ENCODE data around the gene UBXN7.
"Not testable (repeated sequence)": the region's sequence is repeated elsewhere in the genome, so short reads cannot be mapped to it uniquely, and the experiment has no call there.

Gene UBXN7

DNA sequence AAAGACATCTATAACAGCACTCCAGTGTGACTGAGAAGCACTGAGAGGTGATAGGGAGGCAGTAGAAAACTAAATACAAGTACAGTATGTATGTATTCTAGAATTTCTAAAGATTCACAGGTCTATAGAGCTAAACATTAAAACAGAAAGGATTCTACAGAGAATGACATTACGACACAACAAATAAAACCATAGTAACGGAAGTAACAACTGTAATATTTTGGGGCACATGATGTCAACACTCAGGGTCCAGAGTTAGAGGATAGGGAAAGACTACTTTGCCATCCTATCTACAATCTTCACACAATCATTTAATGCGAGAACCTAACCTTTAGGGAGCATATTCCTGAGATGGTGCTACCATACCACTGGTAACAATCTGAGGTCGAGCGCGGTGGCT lies 13.6 kb downstream of the UBXN7 start:
- no peak for DNase-seq (ENCODE audit: low spot score)

DNA sequence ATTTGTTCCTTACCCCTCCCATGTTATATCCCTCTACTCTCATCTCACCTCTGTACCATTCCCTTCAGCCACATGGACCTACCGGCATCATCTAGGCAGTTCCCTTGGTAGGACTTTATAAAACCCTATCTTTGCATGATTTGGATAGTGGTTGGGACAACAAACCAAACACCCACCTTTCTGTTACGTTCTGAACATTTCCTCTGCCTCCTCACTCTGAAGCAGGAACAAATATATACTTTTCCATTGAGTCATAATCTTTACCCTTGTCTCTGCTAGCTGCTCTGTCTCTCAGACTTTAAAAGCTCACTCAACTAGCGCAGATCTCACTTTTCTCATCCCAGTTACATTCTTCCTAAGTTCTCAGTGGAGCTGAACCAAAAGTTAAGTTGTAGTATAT lies 17.8 kb downstream of the UBXN7 start:
- DNase-seq (ENCODE audit: low spot score), result no peak

- no peak for DNase-seq (ENCODE audit: low spot score)
Measured at GRCh38 chr3:196412704-196413103, 19.5 kb downstream of the UBXN7 start.

GRCh38 chr3:196409409-196409808 lies 22.8 kb downstream of the UBXN7 start:
- no peak for DNase-seq (ENCODE audit: low spot score)

DNA sequence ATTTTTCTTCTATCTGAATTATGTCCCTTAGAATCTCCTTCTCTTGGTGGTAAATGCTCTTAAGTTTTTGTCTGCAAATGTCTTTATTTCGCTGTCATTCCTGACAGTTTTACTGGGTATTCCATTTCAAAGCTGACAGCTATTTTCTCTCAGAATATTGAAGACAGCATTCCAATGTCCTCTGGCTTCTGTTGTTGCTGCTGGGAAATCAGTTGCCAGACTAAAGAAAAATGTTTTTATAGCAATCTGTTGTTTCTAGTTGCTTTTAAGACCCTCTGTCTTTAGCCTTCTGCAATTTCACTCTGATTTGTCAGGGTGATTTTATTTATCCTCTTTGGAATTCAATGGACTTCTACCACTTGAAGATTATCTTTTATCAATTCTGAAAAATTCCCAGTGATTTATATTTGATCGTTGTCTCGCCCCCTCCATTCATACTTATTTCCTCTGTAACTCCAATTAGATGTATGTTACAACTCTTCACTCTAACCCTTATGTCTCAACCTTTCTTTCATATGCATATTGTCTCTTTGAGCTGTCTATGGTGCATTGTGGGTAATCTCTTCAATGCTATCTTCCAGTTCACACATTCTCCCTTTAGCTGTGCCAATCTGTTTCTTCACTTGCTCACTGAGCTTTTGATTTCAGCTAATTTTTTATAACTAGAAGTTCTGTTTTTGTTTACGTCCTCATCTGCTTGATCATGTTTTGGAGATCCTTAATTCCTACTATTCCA lies 23.5 kb downstream of the UBXN7 start:
- no peak for DNase-seq (ENCODE audit: low spot score)

DNA sequence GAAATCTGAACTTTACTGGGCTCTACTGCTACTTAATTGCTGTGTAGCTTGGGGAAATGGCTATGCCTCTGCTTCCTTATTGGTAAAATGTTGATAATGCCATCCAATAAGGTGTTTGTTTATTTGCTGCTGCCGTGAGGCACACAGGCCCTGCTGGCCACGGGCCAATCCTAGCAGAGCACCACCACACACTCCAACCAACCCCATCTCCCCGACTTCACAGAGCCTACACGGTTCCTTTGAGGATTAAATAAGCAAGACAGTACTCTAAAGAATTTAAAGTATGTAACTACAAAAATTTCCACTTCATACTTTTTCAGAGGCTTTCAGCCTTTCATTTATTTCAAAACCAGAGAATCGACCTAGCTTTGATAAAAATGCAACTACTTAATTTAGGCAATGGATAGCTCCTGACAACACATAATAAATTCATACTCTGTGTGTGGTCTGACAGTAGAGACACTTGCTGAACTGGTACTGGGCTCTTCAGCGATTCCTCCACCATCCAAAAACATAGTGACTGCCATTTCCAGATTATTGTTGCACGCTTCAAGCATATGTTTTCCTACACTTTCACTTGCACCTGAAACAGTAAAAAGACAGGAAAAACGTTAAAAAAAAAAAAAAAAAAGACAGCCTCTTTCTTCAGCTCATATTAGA lies 25.3 kb downstream of the UBXN7 start:
- no peak for DNase-seq (ENCODE audit: low spot score)

DNA sequence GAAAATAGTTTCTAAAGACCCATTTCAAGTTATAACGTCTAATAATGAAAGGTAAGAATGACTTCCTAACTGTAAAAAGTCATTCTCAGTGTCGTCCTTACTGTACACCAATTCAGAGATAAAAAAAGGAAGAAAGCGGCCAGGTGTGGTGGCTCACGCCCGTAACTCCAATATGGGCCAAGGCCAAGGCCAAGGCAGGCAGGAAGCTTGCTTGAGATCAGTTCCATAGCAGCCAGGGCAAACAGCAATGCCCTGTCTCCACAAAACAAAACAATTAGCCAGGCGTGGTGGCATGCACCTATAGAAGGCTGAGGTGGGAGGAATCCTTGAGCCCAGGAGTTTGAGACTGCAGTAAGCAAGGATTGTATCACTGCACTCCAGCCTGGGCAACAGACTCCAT lies 31.9 kb downstream of the UBXN7 start:
- no peak for DNase-seq (ENCODE audit: low spot score)

- no peak for DNase-seq (ENCODE audit: low spot score)
Measured at GRCh38 chr3:196399485-196399945, 32.7 kb downstream of the UBXN7 start.

- DNase-seq (ENCODE audit: low spot score), result no peak
Measured at GRCh38 chr3:196398782-196399181, 33.4 kb downstream of the UBXN7 start.

- no peak for DNase-seq (ENCODE audit: low spot score)
Measured at GRCh38 chr3:196397941-196398340, 34.3 kb downstream of the UBXN7 start.

- DNase-seq (ENCODE audit: low spot score), result no peak
Measured at GRCh38 chr3:196390116-196390515, 42.1 kb downstream of the UBXN7 start.

DNA sequence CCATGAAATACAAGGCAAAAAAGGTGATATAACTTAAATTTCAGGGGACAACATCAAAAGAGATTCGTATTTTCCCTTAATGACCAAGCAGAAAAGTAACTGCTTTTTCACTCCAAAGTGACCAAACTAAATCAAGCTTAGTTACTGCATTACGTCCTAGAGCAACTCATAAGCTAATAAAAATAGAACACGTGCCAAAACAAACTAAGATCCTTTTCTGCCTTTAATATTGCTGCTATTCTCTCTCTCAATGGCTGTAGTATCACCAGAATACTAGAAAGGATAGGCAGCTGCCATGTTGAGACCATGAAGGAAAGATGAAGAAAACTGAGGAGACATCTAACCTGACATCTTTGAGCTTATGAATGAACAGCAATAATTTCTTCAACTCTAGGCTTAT lies 43.3 kb downstream of the UBXN7 start:
- DNase-seq (ENCODE audit: low spot score), result no peak

- DNase-seq (ENCODE audit: low spot score), result not testable (repeated sequence)
Measured at GRCh38 chr3:196387941-196388340, 44.3 kb downstream of the UBXN7 start.

DNA sequence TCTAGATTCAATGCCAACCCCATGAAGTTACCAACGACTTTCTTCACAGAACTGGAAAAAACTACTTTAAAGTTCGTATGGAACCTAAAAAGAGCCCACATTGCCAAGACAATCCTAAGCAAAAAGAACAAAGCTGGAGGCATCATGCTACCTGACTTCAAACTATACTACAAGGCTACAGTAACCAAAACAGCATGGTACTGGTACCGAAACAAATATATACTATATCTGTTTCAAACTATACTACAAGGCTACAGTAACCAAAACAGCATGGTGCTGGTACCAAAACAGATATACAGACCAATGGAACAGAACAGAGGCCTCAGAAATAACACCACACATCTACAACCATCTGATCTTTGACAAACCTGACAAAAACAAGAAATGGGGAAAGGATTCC lies 45.4 kb downstream of the UBXN7 start:
- DNase-seq (ENCODE audit: low spot score), result not testable (repeated sequence)

GRCh38 chr3:196386034-196386433 lies 46.2 kb downstream of the UBXN7 start:
- DNase-seq (ENCODE audit: low spot score), result not testable (repeated sequence)

DNA sequence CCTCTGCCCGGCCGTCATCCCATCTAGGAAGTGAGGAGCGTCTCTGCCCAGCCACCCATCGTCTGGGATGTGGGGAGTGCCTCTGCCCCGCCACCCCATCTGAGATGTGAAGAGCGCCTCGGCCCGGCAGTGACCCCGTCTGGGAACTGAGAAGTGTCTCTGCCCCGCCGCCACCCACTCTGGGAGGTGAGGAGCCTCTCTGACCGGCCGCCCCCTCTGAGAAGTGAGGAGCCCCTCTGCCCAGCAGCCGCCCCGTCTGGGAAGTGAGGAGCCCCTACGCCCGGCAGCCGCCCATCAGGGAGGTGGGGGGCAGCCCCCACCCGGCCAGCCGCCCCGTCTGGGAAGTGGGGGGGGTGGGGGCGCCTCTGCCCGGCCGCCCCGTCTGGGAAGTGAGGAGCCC lies 46.8 kb downstream of the UBXN7 start:
- DNase-seq (ENCODE audit: low spot score), result not testable (repeated sequence)

GRCh38 chr3:196378146-196378841 lies 53.9 kb downstream of the UBXN7 start:
- DNase-seq (ENCODE audit: low spot score), result no peak

- no peak for DNase-seq (ENCODE audit: low spot score)
Measured at GRCh38 chr3:196377321-196377720, 54.9 kb downstream of the UBXN7 start.

GRCh38 chr3:196365736-196366135 lies 66.5 kb downstream of the UBXN7 start:
- no peak for DNase-seq (ENCODE audit: low spot score)

- no peak for DNase-seq (ENCODE audit: low spot score)
Measured at GRCh38 chr3:196360586-196360985, 71.6 kb downstream of the UBXN7 start.

DNA sequence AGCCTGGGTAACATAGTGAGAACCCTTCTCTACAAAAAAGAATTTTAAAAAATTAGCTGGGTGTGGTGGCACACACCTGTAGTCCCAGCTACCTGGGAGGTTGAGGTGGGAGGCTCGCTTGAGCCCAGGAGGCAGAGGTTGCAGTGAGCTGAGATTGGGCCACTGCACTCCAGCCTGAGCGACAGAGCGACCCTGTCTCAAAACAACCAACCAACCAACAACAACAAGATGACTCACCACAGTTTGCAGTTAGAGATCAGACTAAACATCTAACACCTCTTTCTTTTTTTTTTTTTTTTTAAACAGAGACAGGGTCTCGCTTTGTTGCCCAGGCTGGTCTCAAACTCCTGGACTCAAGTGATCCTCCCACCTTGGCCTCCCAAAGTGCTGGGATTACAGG lies 73.7 kb downstream of the UBXN7 start:
- DNase-seq (ENCODE audit: low spot score), result not testable (repeated sequence)

GRCh38 chr3:196357905-196358304 lies 74.3 kb downstream of the UBXN7 start:
- DNase-seq (ENCODE audit: low spot score), result no peak

DNA sequence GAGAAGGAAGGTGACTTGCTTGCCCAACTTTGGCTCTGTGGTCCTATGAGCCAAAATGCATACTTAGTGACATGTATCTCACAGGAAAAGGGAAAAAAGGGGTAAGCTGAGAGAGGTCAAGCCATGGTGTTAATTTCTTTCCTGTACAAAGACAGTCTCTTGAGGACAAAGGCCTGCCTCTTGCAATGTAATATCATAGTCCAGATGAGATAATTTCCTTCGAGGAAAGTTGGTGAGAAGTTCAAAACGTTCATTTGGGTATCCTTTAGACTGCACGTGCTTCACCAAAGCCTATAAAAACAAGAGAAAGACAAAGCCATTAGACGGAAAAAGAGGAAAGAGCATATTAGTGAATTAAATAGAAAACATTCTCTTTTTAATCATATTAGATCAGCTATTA lies 75.7 kb downstream of the UBXN7 start:
- DNase-seq (ENCODE audit: low spot score), result no peak

Data from HuH-7 (cell line).